ENCODE data around the gene BICD1. TPM values are rescaled to one million over a fixed set of nuclear protein-coding genes. Genes with fewer than 3 reads are reported as not detected.
A peak's percentile ranks its signal among the peaks of the same experiment; 100 is the strongest.

The BICD1 gene
- total RNA-seq, 1 experiment from 2014 or later = 9.2 TPM

DNA sequence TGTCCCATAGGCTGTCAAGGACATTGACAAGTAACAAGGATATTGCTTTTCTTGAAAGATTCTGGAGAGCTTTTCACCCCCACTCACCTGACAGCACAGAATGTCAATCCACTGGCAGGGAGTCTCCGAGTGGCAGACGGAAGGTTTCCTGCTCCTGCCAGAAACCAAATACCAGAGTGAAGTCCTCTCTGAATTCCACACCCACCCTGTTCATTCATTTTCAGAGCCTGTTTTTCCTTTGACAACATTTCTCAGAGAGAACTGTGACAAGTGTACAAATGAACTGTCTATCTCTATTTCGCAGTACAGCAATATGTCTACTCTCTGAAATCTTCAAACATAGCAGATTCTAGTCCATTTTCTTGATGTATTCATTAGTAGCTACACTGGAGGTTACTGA, 26.2 kb upstream of the BICD1 start:
- CTCF ChIA-PET = no interaction called here

GRCh38 chr12:32083489-32083888, 23.2 kb upstream of the BICD1 start:
- Histone ChIP-seq H3K36me3 (ENCODE audit: low read depth, low read length) (no peaks in the 10 kb centered on the region), H3F3A (ENCODE audit: low read length, unreplicated experiment) (no peaks in the 10 kb centered on the region), H3K4me2 (ENCODE audit: low read length) (no peak overlapping the region), H3K9ac (ENCODE audit: low read length) (no peak overlapping the region), H4K20me1 (ENCODE audit: low read length) (no peaks in the 10 kb centered on the region), H3K79me2 (ENCODE audit: low read length) (no peaks in the 10 kb centered on the region), H3K27ac (ENCODE audit: low read length) (no peak overlapping the region), H3K27me3 (ENCODE audit: low read length) (no peaks in the 10 kb centered on the region), H3K9me2 (replicated peaks; ENCODE audit: low read length) (no peaks in the 10 kb centered on the region), H3K9me3 (ENCODE audit: low read length) (no peaks in the 10 kb centered on the region), H3K4me3 (ENCODE audit: low read length) (no peak overlapping the region), H3K4me1 (ENCODE audit: insufficient read depth, low read length) (0 out of 2 replicates have a peak, but pooled peaks cover 4% of the 10 kb centered on the region), H2AFZ (ENCODE audit: low read length) (no peak overlapping the region)
- DNase-seq (peak; percentile 59), ATAC-seq (peak; percentile 46)
- TF ChIP-seq EZH2 (IDR thresholded peaks at IDR 0.05; ENCODE audit: low read length, unreplicated experiment) (no peak), EZH2phosphoT487 (IDR thresholded peaks at IDR 0.05; ENCODE audit: borderline replicate concordance, low read length) (no peak), CTCF (conservative IDR thresholded peaks at IDR 0.05; ENCODE audit: low read depth, low read length) (no peak)
- ChIA-PET POLR2A (ENCODE audit: unreplicated experiment) (no interaction called here), CTCF (no interaction called here)
- intact Hi-C loops (cut with micrococcal nuclease) = no loop called here
- no TSS peak for BruUV-seq (replicated peaks)

More for the DNA sequence above, 26.2 kb upstream of the BICD1 start:
- H4K20me1 ChIP-seq (ENCODE audit: low read length) = no peaks in the 10 kb centered on the region
- DNase-seq (no peak), ATAC-seq (no peak)
- H3K27me3 ChIP-seq (ENCODE audit: low read length) = no peaks in the 10 kb centered on the region
- intact Hi-C loops (cut with micrococcal nuclease) = no loop called here
- no peak for TF ChIP-seq EZH2 (IDR thresholded peaks at IDR 0.05; ENCODE audit: low read length, unreplicated experiment)
- TF ChIP-seq EZH2phosphoT487 (IDR thresholded peaks at IDR 0.05; ENCODE audit: borderline replicate concordance, low read length) = no peak
- TF ChIP-seq CTCF (conservative IDR thresholded peaks at IDR 0.05; ENCODE audit: low read depth, low read length) = no peak
- H3K9ac ChIP-seq (ENCODE audit: low read length) = no peak overlapping the region
- no peaks in the 10 kb centered on the region for H3K79me2 ChIP-seq (ENCODE audit: low read length)
- H3K4me2 ChIP-seq (ENCODE audit: low read length) = no peak overlapping the region
- BruUV-seq (replicated peaks) = no TSS peak
- no peaks in the 10 kb centered on the region for H3K36me3 ChIP-seq (ENCODE audit: low read depth, low read length)
- H3K27ac ChIP-seq (ENCODE audit: low read length) = no peak overlapping the region
- H2AFZ ChIP-seq (ENCODE audit: low read length) = no peak overlapping the region
- no peaks in the 10 kb centered on the region for H3K9me2 ChIP-seq (replicated peaks; ENCODE audit: low read length)
- POLR2A ChIA-PET (ENCODE audit: unreplicated experiment) = no interaction called here
- 0 out of 2 replicates have a peak, but pooled peaks cover 4% of the 10 kb centered on the region for H3K4me1 ChIP-seq (ENCODE audit: insufficient read depth, low read length)
- H3F3A ChIP-seq (ENCODE audit: low read length, unreplicated experiment) = no peaks in the 10 kb centered on the region
- no peak overlapping the region for H3K4me3 ChIP-seq (ENCODE audit: low read length)
- H3K9me3 ChIP-seq (ENCODE audit: low read length) = no peaks in the 10 kb centered on the region

DNA sequence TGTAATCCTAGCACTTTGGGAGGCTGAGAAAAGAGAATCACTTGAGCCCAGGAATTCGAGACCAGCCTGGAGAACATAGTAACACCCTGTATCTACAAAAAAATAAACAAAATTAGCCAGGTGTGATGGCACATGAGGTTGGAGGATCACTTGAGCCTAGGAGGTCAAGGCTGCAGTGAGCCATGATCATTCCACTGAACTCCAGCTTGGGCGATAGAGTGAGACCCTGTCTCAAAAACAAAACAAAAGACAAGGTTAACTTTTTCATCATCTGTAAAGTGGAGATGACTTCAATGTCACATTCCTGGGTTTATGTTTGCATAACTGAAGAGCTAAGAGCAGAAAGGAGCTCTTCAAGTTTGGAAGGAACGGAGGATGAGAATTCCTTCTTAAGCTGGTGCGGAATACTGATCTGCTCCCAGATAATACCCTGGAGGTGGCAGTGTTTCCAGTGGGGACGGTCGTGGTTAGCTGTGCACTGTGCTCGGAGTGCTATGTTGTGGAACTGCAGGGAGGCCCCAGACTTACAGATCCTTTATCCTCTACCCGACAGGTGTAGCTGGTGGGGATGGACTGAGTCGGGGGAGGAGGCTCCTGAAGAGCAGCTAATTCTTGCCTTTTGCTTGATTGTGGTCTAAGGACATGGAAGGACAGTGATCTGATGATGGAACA, 22.5 kb upstream of the BICD1 start:
- DNase-seq = no peak
- ChIA-PET POLR2A (ENCODE audit: unreplicated experiment) (no interaction called here), CTCF (no interaction called here)
- TF ChIP-seq EZH2phosphoT487 (IDR thresholded peaks at IDR 0.05; ENCODE audit: borderline replicate concordance, low read length) = no peak
- no peak for TF ChIP-seq CTCF (conservative IDR thresholded peaks at IDR 0.05; ENCODE audit: low read depth, low read length)
- TF ChIP-seq EZH2 (IDR thresholded peaks at IDR 0.05; ENCODE audit: low read length, unreplicated experiment) = no peak
- Histone ChIP-seq H3K9ac (ENCODE audit: low read length) (no peak overlapping the region), H3K9me2 (replicated peaks; ENCODE audit: low read length) (no peaks in the 10 kb centered on the region), H3K36me3 (ENCODE audit: low read depth, low read length) (no peaks in the 10 kb centered on the region), H3K4me3 (ENCODE audit: low read length) (no peak overlapping the region), H3K79me2 (ENCODE audit: low read length) (no peaks in the 10 kb centered on the region), H3F3A (ENCODE audit: low read length, unreplicated experiment) (no peaks in the 10 kb centered on the region), H3K27ac (ENCODE audit: low read length) (no peak overlapping the region), H2AFZ (ENCODE audit: low read length) (no peak overlapping the region), H3K4me1 (ENCODE audit: insufficient read depth, low read length) (peaks cover 4% of the 10 kb centered on the region; the same call in 1 of the 2 replicates), H3K4me2 (ENCODE audit: low read length) (no peak overlapping the region), H3K27me3 (ENCODE audit: low read length) (no peaks in the 10 kb centered on the region), H4K20me1 (ENCODE audit: low read length) (no peaks in the 10 kb centered on the region), H3K9me3 (ENCODE audit: low read length) (no peaks in the 10 kb centered on the region)
- BruUV-seq (replicated peaks) = no TSS peak
- no peak for ATAC-seq
- intact Hi-C loops (cut with micrococcal nuclease) = no loop called here
